ENCODE measurements around the gene SMC1B. TPM values are rescaled to one million over a fixed set of nuclear protein-coding genes. Genes with fewer than 3 reads are reported as not detected.

Gene SMC1B
- total RNA-seq, 4 donors from 2014 or later, result 0.13 TPM; not detected in 3

DNA sequence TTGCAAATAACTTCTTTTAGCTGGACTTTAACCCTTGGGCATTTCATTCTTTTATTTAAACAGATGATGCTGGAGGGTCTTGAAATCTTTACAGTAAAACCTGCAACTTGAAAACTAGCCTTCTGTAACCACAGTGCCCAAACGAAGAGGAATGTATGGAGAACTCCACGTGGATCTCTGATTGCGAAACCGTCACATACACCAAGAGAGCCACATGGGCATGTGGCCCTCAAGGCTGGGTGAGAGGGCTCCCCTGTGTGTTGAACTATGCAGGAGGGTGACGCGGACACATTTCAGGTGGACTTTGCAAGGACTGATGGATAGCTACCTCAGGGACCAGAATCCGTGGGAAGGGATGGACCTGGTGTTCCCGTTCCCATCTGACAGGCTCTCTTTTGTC, 73.1 kb downstream of the SMC1B start:
- Histone ChIP-seq H3K27ac (replicated peaks in 1 of 4) (no peak overlapping the region), H3K9me3 (no peaks in the 10 kb centered on the region), H3K4me1 (peaks cover 19 to 27% (median 21%) of the 10 kb centered on the region in 4 donors), H3K36me3 (peaks cover 14 to 87% (median 40%) of the 10 kb centered on the region in 4 donors), H3K27me3 (no peaks in the 10 kb centered on the region), H3K4me3 (no peak overlapping the region)
- WGBS, result 82% methylated on average over 8 of the region's 8 CpGs
- TF ChIP-seq POLR2AphosphoS5 (IDR thresholded peaks at IDR 0.05) (no peak), POLR2A (IDR thresholded peaks at IDR 0.05; ENCODE audit: low read depth) (no peak), EP300 (IDR thresholded peaks at IDR 0.05) (no peak)
- TF ChIP-seq, protein P1, sequence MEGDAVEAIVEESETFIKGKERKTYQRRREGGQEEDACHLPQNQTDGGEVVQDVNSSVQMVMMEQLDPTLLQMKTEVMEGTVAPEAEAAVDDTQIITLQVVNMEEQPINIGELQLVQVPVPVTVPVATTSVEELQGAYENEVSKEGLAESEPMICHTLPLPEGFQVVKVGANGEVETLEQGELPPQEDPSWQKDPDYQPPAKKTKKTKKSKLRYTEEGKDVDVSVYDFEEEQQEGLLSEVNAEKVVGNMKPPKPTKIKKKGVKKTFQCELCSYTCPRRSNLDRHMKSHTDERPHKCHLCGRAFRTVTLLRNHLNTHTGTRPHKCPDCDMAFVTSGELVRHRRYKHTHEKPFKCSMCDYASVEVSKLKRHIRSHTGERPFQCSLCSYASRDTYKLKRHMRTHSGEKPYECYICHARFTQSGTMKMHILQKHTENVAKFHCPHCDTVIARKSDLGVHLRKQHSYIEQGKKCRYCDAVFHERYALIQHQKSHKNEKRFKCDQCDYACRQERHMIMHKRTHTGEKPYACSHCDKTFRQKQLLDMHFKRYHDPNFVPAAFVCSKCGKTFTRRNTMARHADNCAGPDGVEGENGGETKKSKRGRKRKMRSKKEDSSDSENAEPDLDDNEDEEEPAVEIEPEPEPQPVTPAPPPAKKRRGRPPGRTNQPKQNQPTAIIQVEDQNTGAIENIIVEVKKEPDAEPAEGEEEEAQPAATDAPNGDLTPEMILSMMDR (IDR thresholded peaks at IDR 0.05), result no peak
- DNase-seq (ENCODE audit: extremely low spot score), result no peak
- intact Hi-C loops (cut with DNase I), result no loop called here

DNA sequence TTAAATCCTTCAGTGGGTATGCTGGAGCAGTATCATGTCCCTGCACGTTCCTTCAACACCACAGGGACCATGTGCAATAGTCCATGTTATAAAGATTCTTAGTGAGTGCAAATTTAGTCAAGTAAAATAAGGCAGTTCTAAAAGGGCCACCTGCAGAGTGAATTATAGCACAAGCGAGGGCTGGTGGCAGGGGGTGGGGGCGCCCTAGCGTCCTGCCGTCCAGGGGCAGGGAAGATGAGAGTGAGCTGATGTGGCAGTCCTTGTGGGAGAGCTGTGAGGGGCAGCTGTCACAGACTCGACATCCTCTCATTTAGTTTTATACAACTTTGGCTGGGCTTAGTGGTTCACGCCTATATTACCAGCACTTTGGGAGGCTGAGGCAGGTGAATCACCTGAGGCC, 74.6 kb downstream of the SMC1B start:
- Histone ChIP-seq H3K4me1 (peaks cover 19 to 35% (median 21%) of the 10 kb centered on the region in 4 donors), H3K36me3 (peaks cover 19 to 97% (median 50%) of the 10 kb centered on the region in 4 donors), H3K4me3 (no peak overlapping the region), H3K27ac (replicated peaks in 1 of 4) (no peak overlapping the region), H3K9me3 (no peaks in the 10 kb centered on the region), H3K27me3 (no peaks in the 10 kb centered on the region)
- no peak for TF ChIP-seq POLR2AphosphoS5 (IDR thresholded peaks at IDR 0.05)
- TF ChIP-seq, protein P1 (IDR thresholded peaks at IDR 0.05), result no peak
- no peak for TF ChIP-seq EP300 (IDR thresholded peaks at IDR 0.05)
- TF ChIP-seq POLR2A (IDR thresholded peaks at IDR 0.05; ENCODE audit: low read depth), result no peak
- 90% methylated on average over 7 of the region's 7 CpGs for WGBS
- intact Hi-C loops (cut with DNase I), result no loop called here
- no peak for DNase-seq (ENCODE audit: extremely low spot score)

DNA sequence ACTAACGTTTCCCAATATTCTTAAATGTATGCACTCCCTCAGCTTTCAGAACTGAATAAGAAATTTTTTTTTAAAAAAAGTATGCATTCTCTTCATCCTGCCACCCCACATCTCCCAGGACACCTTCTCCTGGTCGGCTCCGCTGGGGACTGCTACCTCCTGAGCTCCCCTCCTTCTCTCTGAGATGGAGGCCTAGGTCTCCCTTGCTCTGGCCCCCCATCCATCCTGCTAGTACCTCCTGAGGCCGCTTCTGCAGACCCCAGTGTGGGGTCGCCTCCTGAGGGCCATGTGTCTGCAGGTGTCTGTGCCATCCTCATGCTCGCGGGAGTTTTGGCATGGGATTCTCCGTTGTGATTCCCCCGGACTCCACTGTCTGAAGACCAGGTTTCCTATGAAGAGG, 75.9 kb downstream of the SMC1B start:
- peaks cover 19 to 35% (median 21%) of the 10 kb centered on the region in 4 donors for H3K4me1 ChIP-seq
- WGBS, result 79% methylated on average over 9 of the region's 9 CpGs

DNA sequence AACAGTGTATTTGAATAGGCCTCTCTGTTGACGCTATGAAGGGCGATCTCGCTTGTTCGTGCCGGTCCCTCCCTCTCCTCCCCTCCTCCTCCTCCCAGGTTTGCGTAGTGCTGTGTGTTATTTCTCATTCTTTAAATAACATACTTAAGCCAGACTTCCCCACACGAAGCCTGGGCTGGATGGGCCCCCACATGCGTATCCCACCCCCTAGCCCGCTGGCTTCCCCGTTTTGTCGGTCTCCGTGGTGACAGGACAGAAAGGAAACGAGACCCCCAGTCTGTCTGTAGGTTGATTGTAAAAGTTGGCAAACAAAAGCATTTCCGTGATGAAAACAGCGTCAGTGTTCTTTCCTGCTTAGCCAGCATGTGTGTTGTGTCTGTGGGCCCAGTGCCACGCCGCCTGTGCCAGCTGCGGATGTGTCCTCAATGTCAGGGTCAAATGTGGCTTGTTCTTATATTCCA, 76.4 kb downstream of the SMC1B start:
- WGBS, result 59% methylated on average over 18 of the region's 18 CpGs
- Histone ChIP-seq H3K4me3 (peak overlapping the region in 2 of 4 donors; percentile 22 to 28), H3K27ac (replicated peaks in 1 of 4) (peak overlapping the region; percentile 57 to 76 (median 63)), H3K27me3 (no peaks in the 10 kb centered on the region), H3K36me3 (peaks cover 26 to 96% (median 57%) of the 10 kb centered on the region in 4 donors), H3K4me1 (peaks cover 19 to 35% (median 21%) of the 10 kb centered on the region in 4 donors), H3K9me3 (no peaks in the 10 kb centered on the region)
- peak; percentile 95 for DNase-seq (ENCODE audit: extremely low spot score)
- peak; percentile 46 to 64 for TF ChIP-seq POLR2AphosphoS5 (IDR thresholded peaks at IDR 0.05)
- TF ChIP-seq EP300 (IDR thresholded peaks at IDR 0.05), result no peak
- intact Hi-C loops (cut with DNase I), result no loop called here

More for the DNA sequence above, 75.9 kb downstream of the SMC1B start:
- no peak for DNase-seq (ENCODE audit: extremely low spot score)
- no peak overlapping the region for H3K4me3 ChIP-seq
- intact Hi-C loops (cut with DNase I), result no loop called here
- H3K27me3 ChIP-seq, result no peaks in the 10 kb centered on the region
- TF ChIP-seq POLR2A (IDR thresholded peaks at IDR 0.05; ENCODE audit: low read depth) (no peak), EP300 (IDR thresholded peaks at IDR 0.05) (no peak), POLR2AphosphoS5 (IDR thresholded peaks at IDR 0.05) (no peak)
- TF ChIP-seq, protein P1 (IDR thresholded peaks at IDR 0.05), result no peak
- no peaks in the 10 kb centered on the region for H3K9me3 ChIP-seq
- H3K36me3 ChIP-seq, result peaks cover 24 to 96% (median 54%) of the 10 kb centered on the region in 4 donors
- H3K27ac ChIP-seq (replicated peaks in 1 of 4), result peak overlapping the region; percentile 57 to 76 (median 63)

DNA sequence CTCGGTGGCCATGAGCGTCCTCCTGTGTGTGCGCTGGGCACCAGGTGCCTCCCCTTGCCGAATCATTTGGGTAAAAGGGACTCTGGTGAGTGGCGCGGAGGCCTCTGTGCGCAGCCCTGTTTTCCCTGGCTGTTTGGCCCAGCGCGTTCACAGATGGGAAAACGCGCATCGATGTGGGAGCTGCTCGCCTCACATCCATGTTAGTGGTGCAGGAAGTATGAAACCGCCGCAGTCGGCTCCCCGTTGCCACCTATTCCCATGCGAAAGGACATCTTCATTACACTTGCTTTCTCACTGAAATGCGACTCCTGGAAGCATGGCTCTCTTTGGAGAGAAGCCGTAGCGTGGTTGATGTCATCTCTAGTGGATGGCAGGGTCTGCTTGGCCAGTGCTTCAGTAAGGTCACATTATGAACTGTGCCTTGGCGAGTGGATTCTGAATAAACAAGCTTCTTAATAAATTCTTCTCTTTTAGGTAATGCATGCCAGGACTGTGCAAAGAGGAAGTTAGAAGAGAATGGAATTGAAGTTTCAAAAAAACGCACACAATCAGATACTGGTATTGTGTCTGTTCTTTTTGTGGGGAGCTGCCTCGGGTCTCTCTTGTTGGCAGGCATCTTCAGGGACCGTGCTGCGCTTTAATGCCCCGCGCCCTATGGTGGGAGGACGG, 77.4 kb downstream of the SMC1B start:
- WGBS, result 91% methylated on average over 28 of the region's 29 CpGs
- Histone ChIP-seq H3K27me3 (no peaks in the 10 kb centered on the region), H3K4me1 (peaks cover 19 to 28% (median 21%) of the 10 kb centered on the region in 4 donors), H3K9me3 (no peaks in the 10 kb centered on the region), H3K4me3 (no peak overlapping the region), H3K27ac (replicated peaks in 1 of 4) (peak overlapping the region in 3 of 4 donors; percentile 57 to 76 (median 66)), H3K36me3 (peaks cover 34 to 96% (median 60%) of the 10 kb centered on the region in 4 donors)
- intact Hi-C loops (cut with DNase I), result no loop called here
- DNase-seq (ENCODE audit: extremely low spot score), result no peak
- TF ChIP-seq POLR2AphosphoS5 (IDR thresholded peaks at IDR 0.05) (no peak), EP300 (IDR thresholded peaks at IDR 0.05) (no peak), POLR2A (IDR thresholded peaks at IDR 0.05; ENCODE audit: low read depth) (no peak)
- TF ChIP-seq, protein P1 (IDR thresholded peaks at IDR 0.05), result no peak

All from esophagus muscularis mucosa (tissue), 4 donors.